Embryonic facial prominence (tissue), 1 donor: ENCODE data around the gene SLC35G2.
"Not testable (repeated sequence)": the region's sequence is repeated elsewhere in the genome, so short reads cannot be mapped to it uniquely, and the experiment has no call there.

Source experiments
- DNase-seq: peaks from one replicate; pipeline ENCODE4 v3.0.0-alpha.2; 2016; ENCODE audit errors: extremely low spot score

The SLC35G2 gene

DNA sequence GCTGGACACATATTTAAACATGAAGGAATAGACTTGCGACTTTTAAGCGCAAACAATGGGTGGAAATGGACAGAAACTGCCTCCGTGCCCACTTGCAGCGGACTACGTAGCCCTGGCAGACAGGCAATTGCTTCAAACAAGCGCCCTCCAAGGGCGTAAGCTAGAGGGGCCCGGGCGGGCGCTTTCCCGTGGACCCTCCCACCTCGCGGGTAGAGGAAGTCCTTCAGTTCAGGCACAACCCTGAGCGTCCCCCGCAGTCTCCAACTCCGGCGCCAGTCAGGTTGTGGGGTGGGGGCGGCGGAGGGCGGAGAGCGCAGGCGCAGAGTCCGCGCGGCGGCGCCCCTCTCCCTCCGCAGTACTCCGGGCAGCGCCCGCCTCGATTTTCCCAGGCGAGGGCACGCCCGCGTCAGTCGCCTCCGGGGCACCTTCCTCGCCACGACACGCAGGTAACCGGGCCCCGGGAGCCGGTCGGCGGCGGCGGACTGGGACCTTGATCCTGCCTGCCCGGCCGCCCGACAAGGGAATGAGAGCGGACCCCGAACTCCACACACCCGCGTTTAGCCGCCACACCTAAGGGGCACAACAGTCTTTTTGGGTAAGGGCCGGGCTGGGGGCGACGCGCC lies at the start of gene SLC35G2:
Gene SLC35G2 (plus strand): TSS at position 358 of the 623 bp plus-strand sequence. CDS start 35,335 bp downstream, outside the sequence.
- no peak for DNase-seq

DNA sequence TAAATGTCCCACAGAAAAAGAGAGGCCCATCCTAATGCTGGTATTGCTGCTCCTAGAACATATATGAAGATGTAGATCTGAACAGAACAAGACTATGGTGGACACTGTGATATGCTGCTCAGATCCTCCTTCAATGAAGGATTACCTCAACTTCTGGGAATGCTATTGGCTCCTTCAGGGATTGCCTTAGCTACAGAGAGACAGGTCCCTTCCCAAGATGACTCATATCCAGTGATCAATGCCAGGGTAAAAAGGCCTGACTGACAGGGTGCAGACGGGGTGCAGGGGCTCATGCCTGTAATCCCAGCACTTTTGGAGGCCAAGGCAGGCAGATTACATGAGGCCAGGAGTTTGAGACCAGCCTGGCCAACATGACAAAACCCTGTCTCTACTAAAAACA lies 46.2 kb upstream of the SLC35G2 start:
- no peak for DNase-seq

DNA sequence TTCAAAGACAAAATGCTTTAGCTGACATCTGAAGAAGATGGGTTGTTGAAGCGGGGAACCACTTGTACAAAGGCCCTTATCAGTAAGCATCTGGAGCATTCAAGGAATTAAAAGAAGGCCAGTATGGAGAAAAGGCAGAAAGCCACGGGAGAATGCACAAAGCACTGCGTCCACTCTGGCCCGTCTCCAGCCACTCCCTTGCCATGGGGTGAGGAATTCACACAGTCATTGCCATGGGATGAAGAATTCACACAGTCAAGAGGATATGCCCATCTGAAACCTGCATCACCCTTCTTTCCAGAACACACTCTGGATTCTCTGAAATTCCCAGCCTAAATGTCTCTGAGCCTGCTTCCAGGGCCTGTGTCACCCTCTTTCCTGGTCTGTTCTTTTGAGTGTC lies 40.1 kb upstream of the SLC35G2 start:
- DNase-seq, result no peak

DNA sequence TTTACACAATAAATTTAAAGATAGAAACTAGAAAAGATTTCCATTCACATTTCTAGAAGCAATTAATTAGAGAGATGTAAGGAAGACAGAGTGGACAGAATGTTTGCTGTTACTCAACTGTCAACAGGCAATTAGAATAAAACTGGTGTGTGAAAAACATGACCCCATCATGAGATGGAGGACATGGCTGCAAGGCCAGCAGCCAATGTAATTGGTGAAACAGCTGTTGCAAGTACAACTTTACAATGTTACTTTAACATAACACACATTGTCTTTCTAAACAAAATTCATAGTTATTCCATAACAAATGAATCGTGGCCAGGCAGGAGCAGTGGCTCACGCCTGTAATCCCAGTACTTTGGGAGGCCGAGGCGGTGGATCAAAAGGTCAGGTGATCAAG lies 38.2 kb upstream of the SLC35G2 start:
- DNase-seq, result no peak

GRCh38 chr3:136783708-136784191 lies 35.2 kb upstream of the SLC35G2 start:
- DNase-seq, result no peak

GRCh38 chr3:136787349-136787748 lies 31.6 kb upstream of the SLC35G2 start:
- no peak for DNase-seq

DNA sequence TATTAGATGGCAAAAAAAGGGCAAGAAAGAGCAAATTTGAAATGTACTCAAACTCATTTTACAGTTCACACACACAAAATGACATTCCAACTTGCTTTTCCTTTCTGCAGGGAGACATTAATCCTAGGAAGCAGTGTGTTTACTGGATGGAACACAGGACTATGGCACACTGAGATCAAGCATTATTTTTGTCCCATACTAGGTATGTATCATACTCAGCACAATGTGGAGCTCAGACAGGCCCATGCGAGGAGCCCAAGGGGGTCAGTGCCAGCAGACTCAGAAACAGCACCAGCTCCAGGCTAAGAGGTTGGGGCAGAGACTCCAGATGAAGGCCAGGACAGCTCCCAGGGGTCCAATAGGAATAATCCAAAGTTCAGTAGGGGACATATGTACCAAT lies 30.8 kb upstream of the SLC35G2 start:
- DNase-seq, result no peak

- no peak for DNase-seq
Observed at GRCh38 chr3:136789976-136790375, 28.9 kb upstream of the SLC35G2 start.

DNA sequence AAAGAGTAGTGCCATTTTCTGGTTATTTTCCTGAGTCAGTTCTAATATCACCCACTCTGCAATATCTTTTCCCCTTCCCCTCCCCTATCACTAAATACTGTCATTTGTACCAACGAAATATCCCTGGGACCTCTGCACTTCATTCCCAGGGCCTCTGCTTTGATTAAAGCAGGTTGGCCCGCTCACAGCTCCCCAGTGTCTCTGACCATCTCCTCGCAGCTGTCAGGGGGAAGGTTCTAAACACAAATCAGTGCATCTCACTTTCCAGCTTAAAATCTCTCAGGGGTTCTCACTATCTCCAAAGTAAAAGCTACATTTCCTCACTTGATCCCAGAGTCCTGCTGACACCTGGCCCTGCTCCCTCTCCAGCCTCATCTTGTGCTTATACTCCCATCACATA lies 28.1 kb upstream of the SLC35G2 start:
- no peak for DNase-seq

- no peak for DNase-seq
Observed at GRCh38 chr3:136792556-136793330, 26.2 kb upstream of the SLC35G2 start.

GRCh38 chr3:136801146-136801545 lies 17.8 kb upstream of the SLC35G2 start:
- DNase-seq, result not testable (repeated sequence)

GRCh38 chr3:136802481-136802996 lies 16.4 kb upstream of the SLC35G2 start:
- DNase-seq, result no peak

DNA sequence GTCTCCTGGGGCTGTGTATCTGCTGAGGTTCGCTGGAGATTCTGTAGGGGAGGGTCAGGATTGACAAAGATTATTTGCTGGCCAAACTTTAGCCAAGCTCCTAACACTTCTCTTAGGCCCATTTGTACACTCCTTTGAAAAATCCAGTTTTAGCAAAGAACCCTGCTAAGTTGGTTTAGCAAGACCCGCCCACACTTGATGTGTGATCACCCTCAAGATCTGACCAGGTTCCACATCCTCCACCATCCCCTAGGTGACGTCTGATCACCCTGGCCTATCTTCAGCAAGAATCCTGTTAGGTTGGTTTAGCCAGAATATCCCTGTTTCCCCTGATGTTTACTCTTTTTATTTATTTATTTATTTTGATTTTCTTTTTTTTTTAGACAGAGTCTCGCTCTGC lies 14.8 kb upstream of the SLC35G2 start:
- no peak for DNase-seq

- DNase-seq, result no peak
Observed at GRCh38 chr3:136804813-136805212, 14.1 kb upstream of the SLC35G2 start.

GRCh38 chr3:136805795-136806194 lies 13.1 kb upstream of the SLC35G2 start:
- no peak for DNase-seq

DNA sequence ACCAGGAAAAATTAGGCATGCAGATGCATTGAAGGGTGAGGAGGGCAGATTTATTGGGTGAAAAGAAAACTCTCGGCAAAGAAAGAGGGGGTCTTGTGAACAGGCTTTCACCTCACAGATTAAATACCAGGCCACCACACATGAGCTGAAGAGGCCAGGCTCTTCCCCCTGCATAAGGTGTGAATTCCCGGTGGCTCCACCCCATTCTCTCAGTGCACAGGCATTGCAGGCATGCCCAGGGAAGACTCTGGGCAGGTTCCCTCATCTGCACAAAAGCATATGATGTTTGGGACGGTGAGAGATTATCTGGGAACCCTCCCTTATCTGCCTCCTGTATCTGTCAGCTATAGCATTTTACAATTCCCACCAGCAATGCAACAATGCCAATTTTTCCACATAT lies 7.2 kb upstream of the SLC35G2 start:
- no peak for DNase-seq

- no peak for DNase-seq
Observed at GRCh38 chr3:136817448-136817847, 1.5 kb upstream of the SLC35G2 start.

DNA sequence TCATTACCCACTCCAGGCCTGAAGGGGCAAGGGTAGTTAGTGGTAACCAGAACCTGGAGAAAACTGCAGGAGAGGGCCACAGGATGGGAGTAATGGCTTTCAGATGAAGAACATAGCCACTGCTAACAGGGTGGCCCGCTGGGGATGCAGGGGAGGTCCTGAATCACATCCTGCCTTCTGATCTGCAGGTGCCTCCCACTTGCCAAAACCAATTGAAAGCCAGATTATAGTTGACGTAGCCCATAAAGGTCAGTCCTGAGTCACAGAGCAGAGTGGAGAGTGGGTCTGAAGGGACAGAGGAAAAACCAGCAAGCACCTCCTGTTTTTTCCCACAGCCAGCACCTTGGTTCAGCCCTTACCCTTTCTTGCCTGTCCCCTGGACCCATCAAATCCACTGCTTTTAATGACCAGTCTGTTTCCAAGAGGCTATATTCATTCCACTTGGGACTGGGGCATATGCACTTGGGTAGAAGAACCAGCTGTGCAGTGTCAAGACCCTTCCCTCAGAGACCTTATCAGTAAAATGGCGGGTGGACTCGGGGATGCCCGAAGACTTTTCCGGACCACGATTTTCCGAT lies 646 bp upstream of the SLC35G2 start:
- DNase-seq, result no peak

GRCh38 chr3:136819392-136819730 lies 435 bp downstream of the SLC35G2 start:
- no peak for DNase-seq

- no peak for DNase-seq
Observed at GRCh38 chr3:136819731-136820679, 1.1 kb downstream of the SLC35G2 start.

DNA sequence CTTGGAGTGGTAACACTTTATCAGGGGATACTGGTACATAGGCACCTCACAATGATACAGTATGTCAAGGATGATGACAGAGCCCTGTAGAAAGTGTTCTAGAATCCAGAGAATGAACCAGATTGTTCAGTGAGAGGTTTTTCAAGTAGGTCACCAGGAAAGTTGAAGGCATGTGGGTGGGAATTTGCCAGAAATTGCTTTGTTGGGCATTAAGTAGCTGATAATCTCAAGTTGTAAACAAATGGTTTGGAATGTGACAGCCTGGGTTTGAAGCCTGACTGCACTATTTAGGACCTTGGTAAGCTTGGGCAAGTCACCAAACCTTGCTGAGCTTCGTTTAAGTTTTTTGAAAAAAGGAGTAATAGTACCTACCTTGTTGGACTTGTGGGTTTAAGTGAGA lies 12.5 kb downstream of the SLC35G2 start:
- no peak for DNase-seq
